Astrocyte (in vitro differentiated cells and primary cell): ENCODE data around the gene HIRA. TPM values are rescaled to one million over a fixed set of nuclear protein-coding genes. Genes with fewer than 3 reads are reported as not detected.
A peak's percentile ranks its signal among the peaks of the same experiment; 100 is the strongest.

Experiments
- DNase-seq: peaks from one replicate; pipeline ENCODE4 v3.0.0-alpha.2; 2010; ENCODE audit warnings: low read depth
- FAIRE-seq: peaks from 2 replicates; lab custom pipeline; 2011; peaks lifted over from hg19 to GRCh38; lab: Jason Lieb, UNC
- H2AFZ ChIP-seq: 2 replicates; pipeline ENCODE4 v1.6.0; 2012; ENCODE audit warnings: low read depth, low read length, inconsistent platforms
- H3K27ac ChIP-seq: 2 replicates; pipeline ENCODE4 v1.5.1; 2011; ENCODE audit warnings: low read depth, low read length, inconsistent platforms
- H3K27me3 ChIP-seq: 2 replicates; pipeline ENCODE4 v1.6.0; 2011; ENCODE audit warnings: low read length, inconsistent platforms; ENCODE audit not compliant: insufficient read depth
- H3K36me3 ChIP-seq: 2 replicates; pipeline ENCODE4 v1.5.1; 2011; ENCODE audit warnings: low read length, inconsistent platforms; ENCODE audit not compliant: insufficient read depth
- H3K4me1 ChIP-seq: 2 replicates; pipeline ENCODE4 v1.5.1; 2011; ENCODE audit warnings: low read length, inconsistent platforms; ENCODE audit not compliant: insufficient read depth
- H3K4me2 ChIP-seq: 2 replicates; pipeline ENCODE4 v1.6.0; 2012; ENCODE audit warnings: low read length, inconsistent platforms
- H3K4me3 ChIP-seq: 2 replicates; pipeline ENCODE4 v1.5.1; 2011; ENCODE audit warnings: low read depth, mild to moderate bottlenecking, low read length, inconsistent platforms; ENCODE audit not compliant: insufficient read depth
- H3K79me2 ChIP-seq: 2 replicates; pipeline ENCODE4 v1.6.0; 2012; ENCODE audit warnings: mild to moderate bottlenecking, low read length, inconsistent platforms; ENCODE audit not compliant: insufficient read depth
- H3K9ac ChIP-seq: 2 replicates; pipeline ENCODE4 v1.6.0; 2012; ENCODE audit warnings: mild to moderate bottlenecking, low read length, inconsistent platforms
- H3K9me3 ChIP-seq: 2 replicates; pipeline ENCODE4 v1.5.1; 2012; ENCODE audit warnings: low read depth, mild to moderate bottlenecking, low read length, inconsistent platforms; ENCODE audit not compliant: insufficient read depth
- H4K20me1 ChIP-seq: 2 replicates; pipeline ENCODE4 v1.6.0; 2012; ENCODE audit warnings: low read length, inconsistent platforms; ENCODE audit not compliant: insufficient read depth
- H3K27ac Mint-ChIP-seq: one replicate; pipeline ENCODE4 v1.8.0; 2021; ENCODE audit warnings: mild to moderate bottlenecking, mixed read lengths; ENCODE audit not compliant: unreplicated experiment
- H3K27me3 Mint-ChIP-seq: one replicate; pipeline ENCODE4 v1.8.0; 2021; ENCODE audit warnings: low read depth, mixed read lengths; ENCODE audit not compliant: unreplicated experiment
- H3K36me3 Mint-ChIP-seq: one replicate; pipeline ENCODE4 v1.8.0; 2021; ENCODE audit warnings: low read depth, mixed read lengths; ENCODE audit not compliant: unreplicated experiment
- H3K4me1 Mint-ChIP-seq: one replicate; pipeline ENCODE4 v1.8.0; 2021; ENCODE audit warnings: low read depth, mixed read lengths; ENCODE audit not compliant: unreplicated experiment
- H3K4me3 Mint-ChIP-seq: one replicate; pipeline ENCODE4 v1.8.0; 2021; ENCODE audit warnings: mild to moderate bottlenecking, moderate library complexity, mixed read lengths; ENCODE audit not compliant: unreplicated experiment
- H3K9me3 Mint-ChIP-seq: one replicate; pipeline ENCODE4 v1.8.0; 2021; ENCODE audit warnings: mild to moderate bottlenecking, mixed read lengths; ENCODE audit not compliant: unreplicated experiment
- EZH2 ChIP-seq: IDR thresholded peaks from 2 replicates; pipeline ENCODE4 v1.6.1; 2012; ENCODE audit warnings: mild to moderate bottlenecking, low read length, inconsistent platforms; ENCODE audit not compliant: insufficient read depth
- total RNA-seq: library from RNA; stranded (reverse); gene quantifications from 2 replicates; pipeline ENCODE4 v1.2.1, GENCODE V29; 2021
- TF ChIP-seq, protein P1 (sequence below): IDR thresholded peaks from 2 replicates; pipeline ENCODE4 v1.5.1; 2011; ENCODE audit warnings: low read depth, mild to moderate bottlenecking, inconsistent platforms, low read length, moderate library complexity; ENCODE audit not compliant: insufficient read depth

The HIRA gene
- total RNA-seq, 1 donor from 2014 or later: 31.1 TPM

DNA sequence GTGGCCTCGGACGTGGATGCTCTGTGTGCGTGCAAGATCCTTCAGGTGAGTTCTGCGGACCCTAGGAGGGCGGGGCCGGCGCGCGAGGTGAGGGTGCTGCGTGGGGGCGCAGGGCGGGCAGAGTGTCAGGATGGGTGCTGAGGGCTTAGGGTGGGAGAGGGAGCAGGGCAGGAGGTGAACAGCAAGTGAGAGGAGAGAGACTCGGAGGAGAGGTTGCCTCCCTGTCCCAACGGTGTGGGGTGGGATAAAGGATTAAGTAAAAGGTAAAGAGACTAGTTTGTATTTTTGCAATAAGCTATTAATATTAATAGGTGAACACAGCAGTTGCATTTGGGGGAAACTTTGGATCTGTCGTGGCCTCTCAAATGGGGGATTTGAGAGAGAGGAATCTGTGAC, 48.6 kb upstream of the HIRA start:
- H3K4me1 Mint-ChIP-seq: peaks cover 16% of the 10 kb centered on the region
- peak overlapping the region; percentile 48 for H3K27ac ChIP-seq
- no peaks in the 10 kb centered on the region for H3K36me3 Mint-ChIP-seq

DNA sequence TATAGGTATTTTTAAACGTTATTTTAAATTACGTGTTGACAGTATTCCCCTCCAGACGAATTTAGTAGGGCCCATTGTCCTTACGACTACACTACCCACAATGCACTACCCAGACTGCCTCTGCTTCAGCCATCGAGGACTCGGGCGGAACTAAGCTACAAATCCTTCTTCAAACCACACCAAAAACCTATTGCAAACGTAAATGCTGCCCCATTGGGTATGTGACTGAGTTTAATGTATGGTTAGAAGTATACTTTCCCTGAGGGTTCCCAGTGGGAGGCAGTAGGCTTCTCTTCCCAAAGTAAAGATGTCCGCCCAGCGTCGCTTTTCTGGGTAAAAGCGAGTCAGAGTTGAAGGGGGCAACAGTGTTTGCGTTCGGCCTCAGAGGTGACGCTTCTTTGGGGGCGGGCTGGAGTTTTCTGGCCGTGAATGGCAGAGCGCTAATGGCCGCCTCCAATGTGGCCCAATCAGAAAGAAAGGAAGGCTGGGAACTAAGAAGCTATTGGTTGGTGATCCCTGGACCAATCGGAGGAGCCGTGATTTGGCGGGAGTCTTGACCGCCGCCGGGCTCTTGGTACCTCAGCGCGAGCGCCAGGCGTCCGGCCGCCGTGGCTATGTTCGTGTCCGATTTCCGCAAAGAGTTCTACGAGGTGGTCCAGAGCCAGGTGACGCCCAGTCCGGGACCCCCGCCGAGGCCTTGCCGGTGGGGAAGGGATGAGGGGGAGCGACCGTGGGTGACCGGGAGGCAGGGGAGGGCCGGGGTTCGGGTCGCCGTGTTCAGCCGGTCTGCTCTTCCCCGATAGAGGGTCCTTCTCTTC, 48.0 kb upstream of the HIRA start, which contains the start of gene CDC45:
TSS of gene CDC45 (plus strand) at position 566 of the 818 bp plus-strand sequence. CDS start at position 615, 49 bp downstream.
- H2AFZ ChIP-seq: peak within 1 kb of the TSS; percentile 90
- H3K9ac ChIP-seq: peak within 1 kb of the TSS; percentile 94
- H4K20me1 ChIP-seq: peaks cover 37% of the 10 kb centered on the region
- peak within 1 kb of the TSS; percentile 100 for H3K27ac ChIP-seq
- H3K79me2 ChIP-seq: peaks cover 53% of the 10 kb centered on the region
- Mint-ChIP-seq H3K27ac (peak within 1 kb of the TSS; percentile 100), H3K4me1 (peaks cover 18% of the 10 kb centered on the region), H3K4me3 (peak within 1 kb of the TSS; percentile 92), H3K9me3 (no peaks in the 10 kb centered on the region), H3K36me3 (no peaks in the 10 kb centered on the region), H3K27me3 (no peaks in the 10 kb centered on the region)
- DNase-seq (peak; percentile 97), FAIRE-seq (peak; percentile 58)
- peaks cover 14% of the 10 kb centered on the region for H3K36me3 ChIP-seq
- H3K4me1 ChIP-seq: peaks cover 7% of the 10 kb centered on the region
- H3K4me2 ChIP-seq: peak within 1 kb of the TSS; percentile 90
- H3K4me3 ChIP-seq: peak within 1 kb of the TSS; percentile 92
- TF ChIP-seq, protein P1, sequence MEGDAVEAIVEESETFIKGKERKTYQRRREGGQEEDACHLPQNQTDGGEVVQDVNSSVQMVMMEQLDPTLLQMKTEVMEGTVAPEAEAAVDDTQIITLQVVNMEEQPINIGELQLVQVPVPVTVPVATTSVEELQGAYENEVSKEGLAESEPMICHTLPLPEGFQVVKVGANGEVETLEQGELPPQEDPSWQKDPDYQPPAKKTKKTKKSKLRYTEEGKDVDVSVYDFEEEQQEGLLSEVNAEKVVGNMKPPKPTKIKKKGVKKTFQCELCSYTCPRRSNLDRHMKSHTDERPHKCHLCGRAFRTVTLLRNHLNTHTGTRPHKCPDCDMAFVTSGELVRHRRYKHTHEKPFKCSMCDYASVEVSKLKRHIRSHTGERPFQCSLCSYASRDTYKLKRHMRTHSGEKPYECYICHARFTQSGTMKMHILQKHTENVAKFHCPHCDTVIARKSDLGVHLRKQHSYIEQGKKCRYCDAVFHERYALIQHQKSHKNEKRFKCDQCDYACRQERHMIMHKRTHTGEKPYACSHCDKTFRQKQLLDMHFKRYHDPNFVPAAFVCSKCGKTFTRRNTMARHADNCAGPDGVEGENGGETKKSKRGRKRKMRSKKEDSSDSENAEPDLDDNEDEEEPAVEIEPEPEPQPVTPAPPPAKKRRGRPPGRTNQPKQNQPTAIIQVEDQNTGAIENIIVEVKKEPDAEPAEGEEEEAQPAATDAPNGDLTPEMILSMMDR: no peak
- no peak for TF ChIP-seq EZH2
- H3K9me3 ChIP-seq: no peaks in the 10 kb centered on the region
- no peaks in the 10 kb centered on the region for H3K27me3 ChIP-seq

More for the DNA sequence above, 48.6 kb upstream of the HIRA start:
- peaks cover 7% of the 10 kb centered on the region for H3K4me1 ChIP-seq
- Mint-ChIP-seq H3K4me3 (peak overlapping the region; percentile 92), H3K27me3 (no peaks in the 10 kb centered on the region), H3K27ac (no peak overlapping the region), H3K9me3 (no peaks in the 10 kb centered on the region)
- TF ChIP-seq, protein P1: no peak
- no peak for TF ChIP-seq EZH2
- H3K4me3 ChIP-seq: peak overlapping the region; percentile 92
- peak overlapping the region; percentile 76 for H2AFZ ChIP-seq
- H3K79me2 ChIP-seq: peaks cover 47% of the 10 kb centered on the region
- DNase-seq (no peak), FAIRE-seq (no peak)
- H3K36me3 ChIP-seq: peaks cover 8% of the 10 kb centered on the region
- H3K27me3 ChIP-seq: no peaks in the 10 kb centered on the region
- peak overlapping the region; percentile 90 for H3K4me2 ChIP-seq
- H3K9ac ChIP-seq: peak overlapping the region; percentile 94
- H4K20me1 ChIP-seq: peaks cover 31% of the 10 kb centered on the region
- no peaks in the 10 kb centered on the region for H3K9me3 ChIP-seq
